ENCODE measurements around the gene SLC7A9.
"Not testable (repeated sequence)": the region's sequence is repeated elsewhere in the genome, so short reads cannot be mapped to it uniquely, and the experiment has no call there.

SLC7A9 gene

DNA sequence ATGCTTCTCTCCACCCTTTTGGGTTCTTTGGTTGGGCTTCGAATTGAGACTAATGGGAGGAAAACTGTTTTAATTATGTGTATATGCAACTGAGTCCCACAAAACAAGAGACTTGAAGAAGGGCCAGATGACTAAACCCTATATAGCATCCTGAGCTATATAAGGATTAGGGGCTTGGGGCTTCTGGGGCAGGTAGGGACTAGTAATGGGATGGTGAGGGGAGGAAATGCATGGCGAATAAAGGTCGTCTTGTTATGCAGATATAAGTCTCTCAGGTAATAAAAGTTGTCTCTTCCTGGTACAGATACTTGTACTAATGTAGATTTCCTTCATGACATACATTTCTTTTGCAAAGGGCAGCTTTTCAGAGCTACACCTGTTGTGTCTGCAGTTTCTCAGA lies 2.8 kb upstream of the SLC7A9 start:
- Histone ChIP-seq H3K36me3 (no peaks in the 10 kb centered on the region), H3K4me3 (ENCODE audit: low read depth, low read length) (no peak overlapping the region), H3K9me3 (ENCODE audit: severe bottlenecking) (no peaks in the 10 kb centered on the region), H3K27ac (no peak overlapping the region), H3K27me3 (ENCODE audit: insufficient read depth, low read depth, severe bottlenecking) (no peaks in the 10 kb centered on the region)
- TF ChIP-seq, protein P1, sequence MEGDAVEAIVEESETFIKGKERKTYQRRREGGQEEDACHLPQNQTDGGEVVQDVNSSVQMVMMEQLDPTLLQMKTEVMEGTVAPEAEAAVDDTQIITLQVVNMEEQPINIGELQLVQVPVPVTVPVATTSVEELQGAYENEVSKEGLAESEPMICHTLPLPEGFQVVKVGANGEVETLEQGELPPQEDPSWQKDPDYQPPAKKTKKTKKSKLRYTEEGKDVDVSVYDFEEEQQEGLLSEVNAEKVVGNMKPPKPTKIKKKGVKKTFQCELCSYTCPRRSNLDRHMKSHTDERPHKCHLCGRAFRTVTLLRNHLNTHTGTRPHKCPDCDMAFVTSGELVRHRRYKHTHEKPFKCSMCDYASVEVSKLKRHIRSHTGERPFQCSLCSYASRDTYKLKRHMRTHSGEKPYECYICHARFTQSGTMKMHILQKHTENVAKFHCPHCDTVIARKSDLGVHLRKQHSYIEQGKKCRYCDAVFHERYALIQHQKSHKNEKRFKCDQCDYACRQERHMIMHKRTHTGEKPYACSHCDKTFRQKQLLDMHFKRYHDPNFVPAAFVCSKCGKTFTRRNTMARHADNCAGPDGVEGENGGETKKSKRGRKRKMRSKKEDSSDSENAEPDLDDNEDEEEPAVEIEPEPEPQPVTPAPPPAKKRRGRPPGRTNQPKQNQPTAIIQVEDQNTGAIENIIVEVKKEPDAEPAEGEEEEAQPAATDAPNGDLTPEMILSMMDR (IDR thresholded peaks at IDR 0.05; ENCODE audit: low read depth, low read length), result no peak
- no peak for DNase-seq

DNA sequence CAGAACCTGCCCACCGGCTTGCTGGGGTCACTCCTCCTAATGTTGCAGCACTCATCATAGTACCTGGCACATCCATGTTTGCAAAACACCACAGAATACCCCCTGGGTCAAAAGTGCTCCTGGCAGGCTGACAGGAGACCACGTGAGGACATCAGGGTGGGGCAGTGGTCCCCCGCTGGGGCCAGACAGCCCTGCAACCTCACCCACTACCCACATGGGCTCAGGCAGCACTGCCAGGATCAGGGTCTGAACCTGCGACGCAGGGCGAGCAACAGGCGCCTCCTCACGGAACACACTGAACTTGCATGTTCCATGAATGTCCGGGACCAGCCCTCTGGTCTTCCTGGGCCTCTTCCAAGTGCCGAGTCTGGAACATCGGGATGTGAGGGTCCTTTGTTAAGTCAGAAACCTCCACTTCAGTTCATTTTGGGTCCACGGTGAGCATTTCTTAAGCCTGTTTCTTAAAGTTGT lies 1.4 kb upstream of the SLC7A9 start:
- Histone ChIP-seq H3K27ac (no peak overlapping the region), H3K9me3 (ENCODE audit: severe bottlenecking) (no peaks in the 10 kb centered on the region), H3K36me3 (no peaks in the 10 kb centered on the region), H3K4me3 (ENCODE audit: low read depth, low read length) (no peak overlapping the region), H3K27me3 (ENCODE audit: insufficient read depth, low read depth, severe bottlenecking) (no peaks in the 10 kb centered on the region)
- TF ChIP-seq, protein P1 (IDR thresholded peaks at IDR 0.05; ENCODE audit: low read depth, low read length), result no peak
- no peak for DNase-seq

DNA sequence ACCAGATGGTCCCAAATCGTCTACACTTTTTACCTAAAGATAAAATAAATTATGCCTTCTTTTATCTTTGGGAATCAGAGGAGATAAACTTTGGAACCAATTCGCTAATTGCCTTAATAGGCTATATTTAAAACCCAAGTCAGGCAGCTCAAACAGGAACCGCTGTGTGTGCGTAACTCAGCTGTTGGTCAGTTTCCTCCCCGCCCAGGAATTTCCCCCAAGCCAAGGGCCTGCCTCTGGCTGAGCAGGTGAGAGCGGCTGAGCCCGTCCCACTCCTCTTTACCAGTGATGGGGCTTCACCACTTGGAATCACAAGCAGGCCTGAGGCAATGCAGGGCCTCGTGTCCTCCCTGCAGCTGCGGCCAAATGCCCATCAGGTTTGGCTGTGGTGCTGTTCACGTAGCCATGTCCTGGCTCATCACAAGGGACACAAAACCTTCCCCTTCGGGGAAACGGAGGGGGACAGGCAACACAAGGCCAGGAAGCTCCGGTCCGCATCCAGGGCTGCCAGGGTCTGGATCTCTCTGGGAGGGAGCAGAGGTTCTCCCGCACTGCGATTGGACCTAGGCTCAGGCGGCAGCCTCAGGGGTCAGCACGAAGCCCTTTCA lies 503 bp upstream of the SLC7A9 start:
- no peaks in the 10 kb centered on the region for H3K27me3 ChIP-seq (ENCODE audit: insufficient read depth, low read depth, severe bottlenecking)
- DNase-seq, result no peak
- no peaks in the 10 kb centered on the region for H3K36me3 ChIP-seq
- H3K9me3 ChIP-seq (ENCODE audit: severe bottlenecking), result no peaks in the 10 kb centered on the region
- TF ChIP-seq, protein P1 (IDR thresholded peaks at IDR 0.05; ENCODE audit: low read depth, low read length), result no peak
- H3K4me3 ChIP-seq (ENCODE audit: low read depth, low read length), result no peak overlapping the region
- H3K27ac ChIP-seq, result no peak overlapping the region

DNA sequence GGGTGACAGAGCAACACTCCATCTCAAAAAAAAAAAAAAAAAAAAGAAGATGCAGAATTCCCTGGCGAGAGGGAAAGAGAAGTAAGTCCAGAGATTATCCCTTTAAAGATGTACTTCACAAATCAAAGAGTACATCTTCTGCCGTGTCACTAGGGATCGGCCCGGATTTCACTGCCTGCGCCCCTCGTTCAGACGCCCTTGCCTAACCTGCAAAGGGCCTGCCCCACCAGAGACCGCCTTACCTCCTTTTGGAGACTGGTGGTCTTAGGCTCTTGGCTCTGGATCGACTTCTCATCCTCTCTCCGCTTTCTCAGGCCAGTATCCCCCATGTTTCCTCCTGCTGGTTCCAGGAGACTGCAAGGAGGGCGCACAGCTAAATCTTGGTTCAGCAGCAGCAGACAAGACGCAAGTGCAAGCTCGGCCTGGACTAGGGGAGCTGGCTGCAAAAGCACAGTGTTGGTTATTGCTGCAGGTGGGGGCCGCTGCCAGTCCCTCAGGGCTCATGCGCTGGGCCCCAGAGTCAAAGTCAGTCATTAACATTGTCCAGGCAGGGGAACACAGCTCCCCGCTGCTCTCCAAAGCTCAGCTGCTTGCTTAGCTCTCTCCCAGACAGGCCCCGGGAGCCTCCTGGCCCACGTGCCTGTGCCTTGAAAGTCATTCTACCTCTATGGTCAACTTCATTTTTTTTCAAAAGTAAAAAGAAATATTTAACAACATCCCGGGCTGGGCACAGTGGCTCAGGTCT lies 1.2 kb downstream of the SLC7A9 start:
- no peak overlapping the region for H3K27ac ChIP-seq
- no peaks in the 10 kb centered on the region for H3K27me3 ChIP-seq (ENCODE audit: insufficient read depth, low read depth, severe bottlenecking)
- TF ChIP-seq, protein P1 (IDR thresholded peaks at IDR 0.05; ENCODE audit: low read depth, low read length), result no peak
- H3K36me3 ChIP-seq, result no peaks in the 10 kb centered on the region
- no peak overlapping the region for H3K4me3 ChIP-seq (ENCODE audit: low read depth, low read length)
- no peak for DNase-seq
- H3K9me3 ChIP-seq (ENCODE audit: severe bottlenecking), result no peaks in the 10 kb centered on the region

DNA sequence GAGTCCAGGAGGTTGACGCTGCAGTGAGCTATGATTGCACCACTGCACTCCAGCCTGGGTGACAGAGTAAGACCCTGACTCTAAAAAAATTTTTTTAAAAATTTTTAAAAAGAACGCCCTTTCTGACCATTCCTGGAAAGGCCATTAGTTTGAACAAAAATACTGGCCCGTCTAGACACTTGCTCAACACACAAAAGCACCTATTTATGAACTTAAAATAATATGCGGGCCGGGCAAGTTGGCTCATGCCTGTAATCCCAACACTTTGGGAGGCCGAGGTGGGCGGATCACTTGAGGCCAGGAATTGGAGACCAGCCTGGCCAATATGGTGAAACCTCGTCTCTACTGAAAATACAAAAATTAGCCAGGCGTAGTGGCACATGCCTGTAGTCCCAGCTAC lies 2.1 kb downstream of the SLC7A9 start:
- not testable (repeated sequence) for DNase-seq; H3K36me3 ChIP-seq; H3K27me3 ChIP-seq (ENCODE audit: insufficient read depth, low read depth, severe bottlenecking); H3K27ac ChIP-seq; H3K4me3 ChIP-seq (ENCODE audit: low read depth, low read length); H3K9me3 ChIP-seq (ENCODE audit: severe bottlenecking)

DNA sequence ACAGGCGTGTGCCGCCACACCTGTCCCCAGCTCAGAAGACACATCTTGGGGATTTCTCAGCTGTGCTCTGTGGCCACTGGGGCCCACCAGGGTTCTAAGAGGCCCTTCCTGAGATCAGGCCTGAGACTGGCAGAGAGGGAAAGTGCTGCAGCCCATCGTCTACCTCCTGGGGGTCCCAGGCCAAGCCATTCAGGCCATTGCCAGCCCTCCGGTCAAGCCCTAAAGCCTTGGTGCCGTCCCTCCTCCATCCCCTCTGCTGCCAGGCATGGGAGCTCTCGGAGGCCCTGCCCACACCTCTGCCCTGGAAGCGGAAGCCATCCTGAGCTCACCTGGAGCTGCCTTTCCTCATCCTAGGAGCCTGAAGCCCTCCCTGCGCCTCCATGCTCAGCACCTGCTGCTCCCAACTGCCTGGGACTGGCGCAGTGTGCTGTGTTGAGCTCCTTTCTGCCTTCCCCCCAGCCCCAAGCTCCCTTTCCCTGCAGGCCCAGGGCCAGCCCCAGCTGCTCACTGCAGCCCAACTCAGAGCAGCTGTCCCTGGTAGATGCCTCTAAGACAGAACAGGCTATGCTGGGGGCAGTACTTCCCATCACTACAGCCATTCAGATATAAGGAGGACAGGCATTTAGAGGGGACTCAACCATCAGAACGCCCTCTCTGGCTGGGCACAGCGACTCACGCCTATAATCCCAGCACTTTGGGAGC lies 2.9 kb downstream of the SLC7A9 start:
- DNase-seq, result no peak
- H3K27ac ChIP-seq, result no peak overlapping the region
- no peaks in the 10 kb centered on the region for H3K36me3 ChIP-seq
- no peaks in the 10 kb centered on the region for H3K9me3 ChIP-seq (ENCODE audit: severe bottlenecking)
- no peak overlapping the region for H3K4me3 ChIP-seq (ENCODE audit: low read depth, low read length)
- H3K27me3 ChIP-seq (ENCODE audit: insufficient read depth, low read depth, severe bottlenecking), result no peaks in the 10 kb centered on the region
- TF ChIP-seq, protein P1 (IDR thresholded peaks at IDR 0.05; ENCODE audit: low read depth, low read length), result no peak
